ENCODE results near the gene RAPGEF6.

RAPGEF6 gene

GRCh38 chr5:131671994-131672655 lies 37.1 kb upstream of the RAPGEF6 start:
- Histone ChIP-seq H3K4me1 (ENCODE audit: control insufficient read depth, insufficient read depth, low read length) (no peaks in the 10 kb centered on the region), H3K4me3 (ENCODE audit: insufficient read depth, low read depth, low read length) (no peak overlapping the region), H3K27ac (ENCODE audit: insufficient read depth, low read depth, low read length, poor library complexity, severe bottlenecking) (no peak overlapping the region), H3K36me3 (ENCODE audit: control insufficient read depth, insufficient read depth, low read length) (no peaks in the 10 kb centered on the region), H3K27me3 (ENCODE audit: control insufficient read depth, insufficient read depth, low read length, poor library complexity, severe bottlenecking) (no peaks in the 10 kb centered on the region), H3K9me3 (ENCODE audit: control insufficient read depth, low read length) (no peaks in the 10 kb centered on the region)
- 78 to 89% methylated on average over 2 of the region's 2 CpGs for WGBS, 2 experiments

DNA sequence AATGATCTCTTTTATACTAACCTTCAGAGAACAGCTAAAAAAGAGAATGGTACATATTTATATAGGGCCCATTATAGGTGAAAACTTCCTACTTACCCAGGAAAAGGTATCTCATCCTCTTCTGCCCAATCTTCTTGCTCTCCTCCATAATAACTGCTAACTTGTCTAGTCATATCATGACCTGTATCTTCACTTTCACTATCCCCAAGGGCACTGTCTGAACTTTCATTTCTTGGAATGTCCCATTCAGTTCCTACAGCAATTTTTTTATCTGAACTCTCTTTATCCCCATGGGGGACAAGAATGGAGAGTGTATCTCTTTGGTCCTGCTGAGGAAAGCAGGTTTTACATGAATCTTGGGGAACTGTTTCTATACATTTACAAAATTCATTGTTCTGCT lies 36.4 kb upstream of the RAPGEF6 start:
- Histone ChIP-seq H3K9me3 (ENCODE audit: control insufficient read depth, low read length) (no peaks in the 10 kb centered on the region), H3K36me3 (ENCODE audit: control insufficient read depth, insufficient read depth, low read length) (no peaks in the 10 kb centered on the region), H3K4me1 (ENCODE audit: control insufficient read depth, insufficient read depth, low read length) (no peaks in the 10 kb centered on the region), H3K4me3 (ENCODE audit: insufficient read depth, low read depth, low read length) (no peak overlapping the region), H3K27me3 (ENCODE audit: control insufficient read depth, insufficient read depth, low read length, poor library complexity, severe bottlenecking) (no peaks in the 10 kb centered on the region), H3K27ac (ENCODE audit: insufficient read depth, low read depth, low read length, poor library complexity, severe bottlenecking) (no peak overlapping the region)

- no peak overlapping the region for H3K27ac ChIP-seq (ENCODE audit: insufficient read depth, low read depth, low read length, poor library complexity, severe bottlenecking)
- no peaks in the 10 kb centered on the region for H3K36me3 ChIP-seq (ENCODE audit: control insufficient read depth, insufficient read depth, low read length)
- 100% methylated on average over 1 of the region's 1 CpG for WGBS, 2 experiments
- no peaks in the 10 kb centered on the region for H3K27me3 ChIP-seq (ENCODE audit: control insufficient read depth, insufficient read depth, low read length, poor library complexity, severe bottlenecking)
- no peak overlapping the region for H3K4me3 ChIP-seq (ENCODE audit: insufficient read depth, low read depth, low read length)
- H3K9me3 ChIP-seq (ENCODE audit: control insufficient read depth, low read length), result no peaks in the 10 kb centered on the region
- no peaks in the 10 kb centered on the region for H3K4me1 ChIP-seq (ENCODE audit: control insufficient read depth, insufficient read depth, low read length)
These were observed 29.9 kb upstream of the RAPGEF6 start for GRCh38 chr5:131664929-131665328.

GRCh38 chr5:131661933-131662332 lies 26.9 kb upstream of the RAPGEF6 start:
- H3K36me3 ChIP-seq (ENCODE audit: control insufficient read depth, insufficient read depth, low read length), result no peaks in the 10 kb centered on the region
- no peaks in the 10 kb centered on the region for H3K9me3 ChIP-seq (ENCODE audit: control insufficient read depth, low read length)
- H3K27ac ChIP-seq (ENCODE audit: insufficient read depth, low read depth, low read length, poor library complexity, severe bottlenecking), result no peak overlapping the region
- no peak overlapping the region for H3K4me3 ChIP-seq (ENCODE audit: insufficient read depth, low read depth, low read length)
- no peaks in the 10 kb centered on the region for H3K27me3 ChIP-seq (ENCODE audit: control insufficient read depth, insufficient read depth, low read length, poor library complexity, severe bottlenecking)
- H3K4me1 ChIP-seq (ENCODE audit: control insufficient read depth, insufficient read depth, low read length), result no peaks in the 10 kb centered on the region
- 86 to 93% methylated on average over 1 of the region's 1 CpG for WGBS, 2 experiments

DNA sequence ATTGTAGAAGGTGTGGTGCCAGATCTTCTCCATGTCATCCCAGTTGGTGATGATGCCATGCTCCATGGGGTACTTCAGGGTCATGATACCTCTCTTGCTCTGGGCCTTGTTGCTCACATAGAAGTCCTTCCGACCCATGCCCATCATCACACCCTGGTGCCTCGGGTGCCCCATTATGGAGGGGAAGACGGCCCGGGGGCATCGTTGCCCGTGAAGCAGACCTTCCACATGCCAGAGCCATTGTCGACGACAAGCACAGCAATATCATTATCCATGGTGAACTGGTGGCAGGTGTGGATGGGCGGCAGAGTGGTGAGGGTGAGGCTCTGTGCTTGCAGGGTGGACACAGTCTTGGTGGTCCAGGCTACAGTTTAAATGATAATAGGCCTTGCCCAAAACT lies 24.8 kb upstream of the RAPGEF6 start:
- Histone ChIP-seq H3K4me3 (ENCODE audit: insufficient read depth, low read depth, low read length) (no peak overlapping the region), H3K9me3 (ENCODE audit: control insufficient read depth, low read length) (no peaks in the 10 kb centered on the region), H3K27me3 (ENCODE audit: control insufficient read depth, insufficient read depth, low read length, poor library complexity, severe bottlenecking) (no peaks in the 10 kb centered on the region), H3K4me1 (ENCODE audit: control insufficient read depth, insufficient read depth, low read length) (no peaks in the 10 kb centered on the region), H3K36me3 (ENCODE audit: control insufficient read depth, insufficient read depth, low read length) (no peaks in the 10 kb centered on the region), H3K27ac (ENCODE audit: insufficient read depth, low read depth, low read length, poor library complexity, severe bottlenecking) (no peak overlapping the region)
- 96% methylated on average over 9 of the region's 9 CpGs for WGBS, 2 experiments

GRCh38 chr5:131659290-131659689 lies 24.3 kb upstream of the RAPGEF6 start:
- WGBS, 2 experiments, result 94 to 96% methylated on average over 13 of the region's 13 CpGs
- H3K4me1 ChIP-seq (ENCODE audit: control insufficient read depth, insufficient read depth, low read length), result no peaks in the 10 kb centered on the region
- no peaks in the 10 kb centered on the region for H3K27me3 ChIP-seq (ENCODE audit: control insufficient read depth, insufficient read depth, low read length, poor library complexity, severe bottlenecking)
- no peaks in the 10 kb centered on the region for H3K9me3 ChIP-seq (ENCODE audit: control insufficient read depth, low read length)
- H3K4me3 ChIP-seq (ENCODE audit: insufficient read depth, low read depth, low read length), result no peak overlapping the region
- H3K36me3 ChIP-seq (ENCODE audit: control insufficient read depth, insufficient read depth, low read length), result no peaks in the 10 kb centered on the region
- H3K27ac ChIP-seq (ENCODE audit: insufficient read depth, low read depth, low read length, poor library complexity, severe bottlenecking), result no peak overlapping the region

DNA sequence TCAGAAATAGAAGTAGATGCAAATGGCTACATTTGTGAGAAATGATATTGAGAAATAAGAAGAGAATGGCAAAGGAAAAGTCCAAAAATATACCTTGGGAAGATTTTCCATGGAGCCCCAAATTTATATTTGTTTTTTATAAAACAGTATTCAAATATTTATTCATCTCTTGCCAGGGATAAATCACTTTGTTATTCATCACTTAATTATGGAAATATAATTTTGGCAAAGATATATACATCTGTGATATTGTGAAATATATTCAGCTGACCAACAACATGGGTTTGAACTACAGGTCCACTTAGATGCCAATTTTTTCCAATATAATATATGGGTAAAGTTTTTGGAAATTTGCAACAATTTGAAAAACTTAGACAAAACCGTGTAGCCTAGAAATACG lies 19.7 kb upstream of the RAPGEF6 start:
- H3K27ac ChIP-seq (ENCODE audit: insufficient read depth, low read depth, low read length, poor library complexity, severe bottlenecking), result no peak overlapping the region
- H3K9me3 ChIP-seq (ENCODE audit: control insufficient read depth, low read length), result no peaks in the 10 kb centered on the region
- no peaks in the 10 kb centered on the region for H3K4me1 ChIP-seq (ENCODE audit: control insufficient read depth, insufficient read depth, low read length)
- H3K4me3 ChIP-seq (ENCODE audit: insufficient read depth, low read depth, low read length), result no peak overlapping the region
- 92 to 95% methylated on average over 2 of the region's 2 CpGs for WGBS, 2 experiments
- H3K27me3 ChIP-seq (ENCODE audit: control insufficient read depth, insufficient read depth, low read length, poor library complexity, severe bottlenecking), result no peaks in the 10 kb centered on the region
- no peaks in the 10 kb centered on the region for H3K36me3 ChIP-seq (ENCODE audit: control insufficient read depth, insufficient read depth, low read length)

- Histone ChIP-seq H3K9me3 (ENCODE audit: control insufficient read depth, low read length) (no peaks in the 10 kb centered on the region), H3K36me3 (ENCODE audit: control insufficient read depth, insufficient read depth, low read length) (no peaks in the 10 kb centered on the region)
These were observed 19.3 kb upstream of the RAPGEF6 start for GRCh38 chr5:131654309-131654708.

DNA sequence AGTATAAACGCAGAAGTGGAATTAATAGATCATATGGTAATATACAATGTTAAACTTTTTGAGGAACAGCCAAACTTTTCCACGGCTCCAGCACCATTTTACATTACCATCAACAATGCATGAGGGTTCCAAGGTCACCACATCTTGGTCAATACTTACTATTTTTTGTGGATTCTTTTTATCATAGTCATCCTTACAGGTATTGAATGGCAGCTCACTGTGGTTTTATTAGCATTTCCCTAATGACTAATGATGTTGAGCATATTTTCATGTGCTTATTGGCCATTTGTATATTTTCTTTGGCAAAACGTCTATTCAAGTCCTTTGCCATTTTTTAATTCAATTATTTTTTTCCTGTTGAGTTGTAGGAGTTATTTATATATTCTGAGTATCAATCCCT lies 14.1 kb upstream of the RAPGEF6 start:
- 100% methylated on average over 2 to 3 of the region's 3 CpGs for WGBS, 2 experiments
- Histone ChIP-seq H3K27ac (ENCODE audit: insufficient read depth, low read depth, low read length, poor library complexity, severe bottlenecking) (no peak overlapping the region), H3K4me1 (ENCODE audit: control insufficient read depth, insufficient read depth, low read length) (no peaks in the 10 kb centered on the region), H3K27me3 (ENCODE audit: control insufficient read depth, insufficient read depth, low read length, poor library complexity, severe bottlenecking) (no peaks in the 10 kb centered on the region), H3K4me3 (ENCODE audit: insufficient read depth, low read depth, low read length) (no peak overlapping the region), H3K36me3 (ENCODE audit: control insufficient read depth, insufficient read depth, low read length) (no peaks in the 10 kb centered on the region), H3K9me3 (ENCODE audit: control insufficient read depth, low read length) (no peaks in the 10 kb centered on the region)

More at GRCh38 chr5:131654309-131654708, 19.3 kb upstream of the RAPGEF6 start:
- Histone ChIP-seq H3K27me3 (ENCODE audit: control insufficient read depth, insufficient read depth, low read length, poor library complexity, severe bottlenecking) (no peaks in the 10 kb centered on the region), H3K27ac (ENCODE audit: insufficient read depth, low read depth, low read length, poor library complexity, severe bottlenecking) (no peak overlapping the region), H3K4me3 (ENCODE audit: insufficient read depth, low read depth, low read length) (no peak overlapping the region), H3K4me1 (ENCODE audit: control insufficient read depth, insufficient read depth, low read length) (no peaks in the 10 kb centered on the region)
- 87 to 93% methylated on average over 2 of the region's 2 CpGs for WGBS, 2 experiments

DNA sequence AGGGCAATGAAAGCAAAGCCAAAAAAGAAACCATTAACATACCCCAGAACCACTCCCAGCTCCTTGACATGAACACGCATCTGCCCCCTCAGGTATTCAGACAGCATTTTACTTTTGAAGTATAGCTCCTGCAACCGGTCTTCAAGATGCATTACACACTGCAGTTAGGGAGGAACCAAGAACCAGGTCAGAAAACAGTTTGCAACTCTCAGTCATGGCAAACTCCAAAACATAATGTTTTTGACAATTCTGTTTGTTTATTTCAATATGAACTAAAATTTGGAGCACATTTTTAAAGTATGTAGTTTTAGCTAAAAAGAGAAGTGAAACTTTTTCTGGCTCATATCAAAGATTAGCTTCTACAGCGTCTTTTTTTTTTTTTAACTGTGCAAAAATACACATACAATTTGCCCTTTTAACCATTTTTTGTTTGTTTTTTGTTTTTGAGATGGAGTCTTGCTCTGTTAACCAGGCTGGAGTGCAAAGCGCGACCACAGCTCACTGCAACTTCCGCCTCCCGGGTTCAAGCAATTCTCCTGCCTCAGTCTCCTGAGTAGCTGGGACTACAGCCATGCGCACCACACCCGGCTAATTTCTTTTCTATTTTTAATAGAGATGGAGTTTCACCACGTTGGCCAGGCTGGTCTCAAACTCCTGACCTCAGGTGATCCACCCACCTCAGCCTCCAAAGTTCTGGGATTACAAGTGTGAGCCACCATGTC lies 12.2 kb upstream of the RAPGEF6 start:
- H3K27ac ChIP-seq (ENCODE audit: insufficient read depth, low read depth, low read length, poor library complexity, severe bottlenecking), result no peak overlapping the region
- no peak overlapping the region for H3K4me3 ChIP-seq (ENCODE audit: insufficient read depth, low read depth, low read length)
- no peaks in the 10 kb centered on the region for H3K36me3 ChIP-seq (ENCODE audit: control insufficient read depth, insufficient read depth, low read length)
- H3K9me3 ChIP-seq (ENCODE audit: control insufficient read depth, low read length), result no peaks in the 10 kb centered on the region
- H3K4me1 ChIP-seq (ENCODE audit: control insufficient read depth, insufficient read depth, low read length), result no peaks in the 10 kb centered on the region
- 95 to 98% methylated on average over 9 of the region's 10 CpGs for WGBS, 2 experiments
- H3K27me3 ChIP-seq (ENCODE audit: control insufficient read depth, insufficient read depth, low read length, poor library complexity, severe bottlenecking), result no peaks in the 10 kb centered on the region
